Dendritic cell treated with granulocyte-macrophage colony-stimulating factor and Interleukin-4, amounts not matched to agents 40 ng/mL and 50 ng/mL, for 4 days (primary cell): ENCODE measurements around the gene CTNNA1.
"Not testable (repeated sequence)": the region's sequence is repeated elsewhere in the genome, so short reads cannot be mapped to it uniquely, and the experiment has no call there.

Experiments
- H3K27ac Mint-ChIP-seq: one replicate; pipeline ENCODE4 v1.8.0; 2022; ENCODE audit warnings: mild to moderate bottlenecking, mixed read lengths
- H3K27me3 Mint-ChIP-seq: one replicate; pipeline ENCODE4 v1.8.0; 2022; ENCODE audit warnings: mild to moderate bottlenecking, mixed read lengths
- H3K36me3 Mint-ChIP-seq: one replicate; pipeline ENCODE4 v1.8.0; 2022; ENCODE audit warnings: low read depth, mixed read lengths
- H3K4me1 Mint-ChIP-seq: one replicate; pipeline ENCODE4 v1.8.0; 2022; ENCODE audit warnings: low read depth, mixed read lengths
- H3K4me3 Mint-ChIP-seq: one replicate; pipeline ENCODE4 v1.8.0; 2022; ENCODE audit warnings: mild to moderate bottlenecking, moderate library complexity, mixed read lengths
- H3K9me3 Mint-ChIP-seq: one replicate; pipeline ENCODE4 v1.8.0; 2022; ENCODE audit warnings: mixed read lengths
- intact Hi-C: fragments of 100-400 bp; cut with micrococcal nuclease; formaldehyde crosslinking; loops from one replicate; pipeline ENCODE4 v1.15.0; 2022

CTNNA1 gene

GRCh38 chr5:138760448-138761110 is 7.4 kb downstream of the CTNNA1 start:
- H3K4me3 Mint-ChIP-seq: no peak overlapping the region
- H3K9me3 Mint-ChIP-seq: no peaks in the 10 kb centered on the region
- intact Hi-C loops: no loop called here
- no peak overlapping the region for H3K27ac Mint-ChIP-seq
- peaks cover 56% of the 10 kb centered on the region for H3K4me1 Mint-ChIP-seq
- no peaks in the 10 kb centered on the region for H3K27me3 Mint-ChIP-seq
- peaks cover 57% of the 10 kb centered on the region for H3K36me3 Mint-ChIP-seq

DNA sequence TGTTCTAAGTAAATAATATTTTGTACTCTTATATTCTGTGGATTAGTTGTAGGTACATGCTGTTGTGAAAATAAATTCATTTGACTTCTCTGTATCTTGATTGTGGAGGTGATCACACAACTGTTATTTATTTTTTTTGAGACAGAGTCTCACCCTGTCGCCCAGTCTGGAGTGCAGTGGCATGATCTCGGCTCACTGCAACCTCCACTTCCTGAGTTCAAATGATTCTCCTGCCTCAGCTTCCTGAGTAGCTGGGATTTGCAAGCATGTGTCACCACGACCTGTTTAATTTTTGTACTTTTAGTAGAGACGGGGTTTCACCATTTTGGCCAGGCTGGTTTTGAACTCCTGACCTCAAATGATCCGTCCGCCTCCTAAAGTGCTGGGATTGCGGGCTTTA is 7.9 kb downstream of the CTNNA1 start:
- H3K27ac Mint-ChIP-seq, H3K4me3 Mint-ChIP-seq, H3K27me3 Mint-ChIP-seq, H3K9me3 Mint-ChIP-seq, intact Hi-C loops: not testable (repeated sequence)
- Mint-ChIP-seq H3K36me3 (peaks cover 55% of the 10 kb centered on the region), H3K4me1 (peaks cover 57% of the 10 kb centered on the region)

GRCh38 chr5:138761670-138762069 is 8.4 kb downstream of the CTNNA1 start:
- intact Hi-C loops: not testable (repeated sequence)

DNA sequence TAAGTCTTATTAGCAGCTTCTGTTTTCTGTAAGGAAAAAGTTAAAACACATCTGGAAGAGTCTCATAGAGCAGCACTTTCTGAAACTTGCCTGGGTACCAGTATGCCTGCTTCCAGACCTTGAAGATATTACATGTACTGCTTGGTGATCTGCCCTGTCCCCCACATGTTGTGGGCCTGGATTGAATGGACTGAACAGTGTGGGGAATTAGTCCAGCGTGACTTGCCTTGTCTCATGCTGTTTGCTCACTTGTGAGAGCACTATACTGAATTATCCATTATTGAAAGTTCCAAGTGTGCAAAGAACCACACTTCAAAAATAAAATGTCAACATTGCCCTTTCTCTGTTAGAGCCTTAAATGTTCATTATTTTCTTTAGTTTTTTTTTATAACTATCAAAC is 8.9 kb downstream of the CTNNA1 start:
- Mint-ChIP-seq H3K4me3 (no peak overlapping the region), H3K27ac (no peak overlapping the region), H3K27me3 (no peaks in the 10 kb centered on the region), H3K9me3 (no peaks in the 10 kb centered on the region), H3K36me3 (peaks cover 46% of the 10 kb centered on the region), H3K4me1 (peaks cover 57% of the 10 kb centered on the region)
- intact Hi-C loops: no loop called here

More at GRCh38 chr5:138761670-138762069, 8.4 kb downstream of the CTNNA1 start:
- H3K4me1 Mint-ChIP-seq: peaks cover 57% of the 10 kb centered on the region
- not testable (repeated sequence) for H3K4me3 Mint-ChIP-seq, H3K9me3 Mint-ChIP-seq, H3K27ac Mint-ChIP-seq, H3K27me3 Mint-ChIP-seq
- H3K36me3 Mint-ChIP-seq: peaks cover 51% of the 10 kb centered on the region

- Mint-ChIP-seq H3K27ac (no peak overlapping the region), H3K4me3 (no peak overlapping the region), H3K4me1 (peaks cover 50% of the 10 kb centered on the region), H3K9me3 (no peaks in the 10 kb centered on the region), H3K27me3 (no peaks in the 10 kb centered on the region), H3K36me3 (peaks cover 35% of the 10 kb centered on the region)
- intact Hi-C loops: no loop called here
These were observed 10.0 kb downstream of the CTNNA1 start for GRCh38 chr5:138763037-138763778.

- H3K4me3 Mint-ChIP-seq: no peak overlapping the region
- no peaks in the 10 kb centered on the region for H3K9me3 Mint-ChIP-seq
- H3K4me1 Mint-ChIP-seq: peaks cover 41% of the 10 kb centered on the region
- H3K27ac Mint-ChIP-seq: no peak overlapping the region
- intact Hi-C loops: no loop called here
- H3K27me3 Mint-ChIP-seq: no peaks in the 10 kb centered on the region
- peaks cover 37% of the 10 kb centered on the region for H3K36me3 Mint-ChIP-seq
These were observed 17.1 kb downstream of the CTNNA1 start for GRCh38 chr5:138770291-138770690.

- Mint-ChIP-seq H3K4me3 (no peak overlapping the region), H3K27ac (no peak overlapping the region), H3K36me3 (peaks cover 39% of the 10 kb centered on the region), H3K4me1 (peaks cover 34% of the 10 kb centered on the region), H3K9me3 (no peaks in the 10 kb centered on the region), H3K27me3 (no peaks in the 10 kb centered on the region)
- intact Hi-C loops: no loop called here
These were observed 17.8 kb downstream of the CTNNA1 start for GRCh38 chr5:138770977-138771376.

GRCh38 chr5:138772986-138773594 is 19.9 kb downstream of the CTNNA1 start:
- Mint-ChIP-seq H3K9me3 (no peaks in the 10 kb centered on the region), H3K36me3 (peaks cover 53% of the 10 kb centered on the region), H3K4me3 (no peak overlapping the region), H3K27ac (no peak overlapping the region), H3K4me1 (peaks cover 19% of the 10 kb centered on the region), H3K27me3 (no peaks in the 10 kb centered on the region)
- intact Hi-C loops: no loop called here

GRCh38 chr5:138773624-138774023 is 20.4 kb downstream of the CTNNA1 start:
- intact Hi-C loops, H3K27me3 Mint-ChIP-seq, H3K27ac Mint-ChIP-seq: not testable (repeated sequence)

GRCh38 chr5:138775034-138775433 is 21.8 kb downstream of the CTNNA1 start:
- H3K27me3 Mint-ChIP-seq: no peaks in the 10 kb centered on the region
- intact Hi-C loops: no loop called here
- no peaks in the 10 kb centered on the region for H3K9me3 Mint-ChIP-seq
- no peak overlapping the region for H3K27ac Mint-ChIP-seq
- no peak overlapping the region for H3K4me3 Mint-ChIP-seq
- peaks cover 61% of the 10 kb centered on the region for H3K36me3 Mint-ChIP-seq
- peaks cover 19% of the 10 kb centered on the region for H3K4me1 Mint-ChIP-seq

More at GRCh38 chr5:138773624-138774023, 20.4 kb downstream of the CTNNA1 start:
- not testable (repeated sequence) for H3K4me3 Mint-ChIP-seq, H3K9me3 Mint-ChIP-seq
- H3K4me1 Mint-ChIP-seq: peaks cover 19% of the 10 kb centered on the region
- peaks cover 58% of the 10 kb centered on the region for H3K36me3 Mint-ChIP-seq

DNA sequence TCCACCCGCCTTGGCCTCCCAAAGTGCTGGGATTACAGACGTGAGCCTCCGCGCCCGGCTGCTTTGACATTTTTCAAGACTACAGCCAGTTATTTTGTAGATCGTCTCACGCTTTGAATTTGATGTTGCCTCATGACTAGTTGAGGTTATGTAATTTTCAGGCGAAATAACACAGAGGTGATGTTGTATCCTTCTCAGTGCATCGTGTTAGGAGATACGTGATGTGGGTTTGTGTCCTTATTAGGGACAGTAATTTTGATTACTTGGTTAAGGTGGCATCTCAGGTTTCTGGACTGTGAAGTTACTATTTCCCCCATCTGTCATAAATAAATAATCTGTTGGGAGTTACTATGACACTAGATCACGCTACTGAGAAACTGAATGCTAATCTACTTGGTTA is 25.0 kb downstream of the CTNNA1 start:
- Mint-ChIP-seq H3K4me1 (peaks cover 5% of the 10 kb centered on the region), H3K36me3 (peaks cover 65% of the 10 kb centered on the region), H3K27ac (no peak overlapping the region), H3K9me3 (no peaks in the 10 kb centered on the region), H3K27me3 (no peaks in the 10 kb centered on the region), H3K4me3 (no peak overlapping the region)
- intact Hi-C loops: no loop called here

GRCh38 chr5:138783976-138784375 is 30.8 kb downstream of the CTNNA1 start:
- no peak overlapping the region for H3K4me3 Mint-ChIP-seq
- intact Hi-C loops: no loop called here
- no peaks in the 10 kb centered on the region for H3K9me3 Mint-ChIP-seq
- H3K27ac Mint-ChIP-seq: no peak overlapping the region
- no peaks in the 10 kb centered on the region for H3K27me3 Mint-ChIP-seq
- H3K4me1 Mint-ChIP-seq: no peaks in the 10 kb centered on the region
- peaks cover 60% of the 10 kb centered on the region for H3K36me3 Mint-ChIP-seq

DNA sequence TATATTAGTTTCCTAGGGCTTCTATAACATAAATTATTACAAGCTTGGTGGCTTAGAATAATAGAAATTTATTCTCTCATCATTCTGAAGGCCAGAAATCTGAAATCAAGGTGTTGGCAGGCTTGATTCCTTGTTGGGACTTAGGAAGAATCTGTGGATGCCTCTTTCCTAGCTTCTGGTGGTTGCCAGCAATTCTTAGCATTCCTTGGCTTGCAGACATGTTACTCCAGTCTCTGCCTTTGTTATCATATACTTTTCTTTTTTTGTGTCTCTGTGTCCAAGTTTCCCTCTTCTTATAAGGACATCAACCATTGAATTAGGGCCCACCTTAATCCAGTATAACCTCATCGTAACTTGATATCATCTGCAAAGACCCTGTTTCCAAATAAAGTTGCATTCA is 31.4 kb downstream of the CTNNA1 start:
- Mint-ChIP-seq H3K27me3 (no peaks in the 10 kb centered on the region), H3K36me3 (peaks cover 63% of the 10 kb centered on the region)

DNA sequence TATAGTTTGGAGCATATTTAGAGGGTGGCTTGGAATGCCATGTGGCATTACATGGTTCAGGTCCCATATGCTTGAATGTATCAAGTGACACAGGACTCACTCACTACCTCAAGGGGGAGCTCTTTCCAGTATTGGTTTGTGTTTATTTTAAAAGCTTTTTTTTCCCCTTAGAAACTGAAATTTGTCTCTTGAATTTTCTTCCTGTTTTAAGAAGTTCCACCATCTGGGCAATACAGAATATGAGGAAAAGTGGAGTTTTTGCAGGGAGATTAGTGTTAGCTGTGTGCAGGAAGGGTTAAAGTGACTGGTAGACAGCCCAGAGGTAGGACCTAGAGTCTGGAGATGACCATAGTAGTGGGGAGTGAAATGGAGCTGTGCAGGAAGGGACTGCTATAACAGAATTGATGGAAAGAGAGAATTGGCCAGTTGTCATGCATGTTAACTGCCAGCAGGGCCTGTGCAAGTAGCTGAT is 36.6 kb downstream of the CTNNA1 start:
- H3K4me1 Mint-ChIP-seq: peaks cover 21% of the 10 kb centered on the region
- no peaks in the 10 kb centered on the region for H3K9me3 Mint-ChIP-seq
- H3K27me3 Mint-ChIP-seq: no peaks in the 10 kb centered on the region
- H3K36me3 Mint-ChIP-seq: peaks cover 53% of the 10 kb centered on the region
- no peak overlapping the region for H3K27ac Mint-ChIP-seq
- intact Hi-C loops: loop anchor here (1.0 kb wide), 1 partner anchor 472 kb away; no protein-coding TSS in a partner anchor
- no peak overlapping the region for H3K4me3 Mint-ChIP-seq

More for the DNA sequence above, 31.4 kb downstream of the CTNNA1 start:
- intact Hi-C loops: no loop called here
- Mint-ChIP-seq H3K4me3 (no peak overlapping the region), H3K4me1 (peaks cover 1% of the 10 kb centered on the region), H3K9me3 (no peaks in the 10 kb centered on the region), H3K27ac (no peak overlapping the region)
